LNCAP (cell line): ENCODE measurements around the gene GATAD1.

Source experiments
- TF ChIP-seq, protein P1 (sequence below): fragments of 450-650 bp; IDR thresholded peaks from 2 replicates; pipeline ENCODE4 v1.5.1; 2017; ENCODE audit warnings: mild to moderate bottlenecking

Gene GATAD1

DNA sequence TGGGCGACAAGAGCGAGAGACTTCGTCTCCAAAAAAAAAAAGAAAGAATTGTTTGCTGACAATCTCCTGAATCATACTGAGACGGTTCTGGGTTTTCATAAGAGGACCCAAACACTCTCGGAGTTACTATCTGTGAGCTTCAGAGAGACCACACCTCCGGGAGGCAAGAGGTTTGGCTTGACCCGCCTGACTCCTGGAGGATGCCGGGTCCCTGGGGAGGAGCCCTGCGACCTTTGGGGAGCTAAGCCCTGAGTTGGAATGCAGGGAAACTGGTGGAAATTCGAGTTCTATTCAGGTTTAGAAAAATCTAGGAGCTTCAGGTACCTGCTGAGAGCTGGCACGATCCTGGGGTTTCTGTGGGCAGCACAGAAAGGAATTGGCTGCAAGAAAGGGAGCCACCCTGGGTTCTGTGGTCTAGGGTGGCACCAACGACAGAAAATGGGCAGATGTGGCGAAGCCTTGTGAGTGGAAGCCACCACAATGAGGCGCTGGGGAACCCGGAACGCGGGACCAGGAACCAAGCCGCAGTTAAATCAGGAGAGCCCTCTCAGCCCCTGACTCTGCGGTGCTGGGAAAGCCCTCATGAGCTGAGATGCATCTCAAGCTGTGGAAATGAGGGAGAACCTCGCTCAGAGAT lies 21.9 kb upstream of the GATAD1 start:
- TF ChIP-seq, protein P1, sequence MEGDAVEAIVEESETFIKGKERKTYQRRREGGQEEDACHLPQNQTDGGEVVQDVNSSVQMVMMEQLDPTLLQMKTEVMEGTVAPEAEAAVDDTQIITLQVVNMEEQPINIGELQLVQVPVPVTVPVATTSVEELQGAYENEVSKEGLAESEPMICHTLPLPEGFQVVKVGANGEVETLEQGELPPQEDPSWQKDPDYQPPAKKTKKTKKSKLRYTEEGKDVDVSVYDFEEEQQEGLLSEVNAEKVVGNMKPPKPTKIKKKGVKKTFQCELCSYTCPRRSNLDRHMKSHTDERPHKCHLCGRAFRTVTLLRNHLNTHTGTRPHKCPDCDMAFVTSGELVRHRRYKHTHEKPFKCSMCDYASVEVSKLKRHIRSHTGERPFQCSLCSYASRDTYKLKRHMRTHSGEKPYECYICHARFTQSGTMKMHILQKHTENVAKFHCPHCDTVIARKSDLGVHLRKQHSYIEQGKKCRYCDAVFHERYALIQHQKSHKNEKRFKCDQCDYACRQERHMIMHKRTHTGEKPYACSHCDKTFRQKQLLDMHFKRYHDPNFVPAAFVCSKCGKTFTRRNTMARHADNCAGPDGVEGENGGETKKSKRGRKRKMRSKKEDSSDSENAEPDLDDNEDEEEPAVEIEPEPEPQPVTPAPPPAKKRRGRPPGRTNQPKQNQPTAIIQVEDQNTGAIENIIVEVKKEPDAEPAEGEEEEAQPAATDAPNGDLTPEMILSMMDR: no peak

DNA sequence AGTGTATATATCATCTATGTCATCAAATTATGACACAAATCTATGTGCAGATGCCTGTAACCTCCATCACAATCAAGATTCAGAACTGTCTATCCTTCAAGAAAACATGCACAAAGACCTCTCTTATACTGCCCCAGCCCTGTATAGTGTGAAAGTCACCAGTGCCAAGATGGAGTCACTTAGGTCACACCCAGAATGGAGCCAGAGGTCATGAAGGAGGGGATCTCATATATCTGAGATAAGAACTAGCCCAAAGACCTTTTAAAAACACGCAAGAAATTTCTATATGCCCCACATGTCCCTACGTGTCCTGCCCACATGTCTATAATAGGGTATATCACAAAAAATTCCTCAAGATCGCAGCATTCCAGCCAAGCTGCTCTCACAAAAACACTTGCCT lies 20.1 kb upstream of the GATAD1 start:
- TF ChIP-seq, protein P1: no peak

DNA sequence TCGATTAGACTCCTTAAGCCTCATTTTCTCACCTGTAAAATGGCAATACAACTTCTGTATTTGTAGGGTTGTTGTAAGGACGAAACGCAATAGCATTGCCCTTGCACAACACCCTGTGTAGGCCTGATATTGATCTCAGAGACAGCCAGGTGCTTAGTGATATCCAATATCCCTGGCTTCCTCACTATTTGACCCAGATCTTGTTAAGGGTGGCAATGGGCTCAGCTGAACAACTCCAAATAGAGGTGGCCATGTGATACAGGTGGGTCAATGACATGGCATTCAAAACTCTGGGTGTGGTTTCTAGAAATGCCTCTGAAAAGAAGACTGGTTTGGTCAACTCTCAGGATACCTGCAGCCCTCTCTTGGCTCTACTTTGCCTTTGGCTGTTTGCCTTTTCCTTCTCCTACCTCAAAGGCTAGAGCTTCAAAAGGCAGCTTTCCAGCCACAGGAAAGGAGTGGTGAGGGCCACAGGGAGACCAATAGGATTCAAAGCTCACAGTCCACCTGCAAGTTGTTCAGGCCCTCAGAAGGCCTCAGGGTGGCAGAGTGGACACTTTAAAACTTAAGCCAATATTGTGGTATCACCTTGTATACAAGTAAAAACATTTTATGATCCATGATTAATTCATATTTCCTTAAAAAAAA lies 14.9 kb upstream of the GATAD1 start:
- TF ChIP-seq, protein P1: no peak

DNA sequence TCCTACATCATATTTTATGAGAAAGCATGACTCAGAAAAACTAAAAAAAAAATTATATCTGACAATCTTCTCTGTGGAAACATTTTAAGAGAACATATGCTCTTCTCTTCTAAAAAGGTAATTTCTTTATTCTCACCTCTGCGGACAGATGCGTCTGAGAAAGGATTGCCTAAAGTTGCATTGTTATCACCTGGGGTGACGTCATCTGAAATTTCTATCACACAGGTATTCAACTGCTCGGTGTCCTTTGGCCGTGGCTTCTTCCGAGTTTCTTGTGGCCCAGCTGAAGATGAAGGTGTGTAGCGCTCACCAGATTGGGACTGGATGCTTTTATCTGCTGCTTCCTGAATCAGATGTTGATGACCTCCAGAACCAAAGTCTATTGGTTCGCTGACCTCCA lies 14.3 kb upstream of the GATAD1 start:
- TF ChIP-seq, protein P1: no peak

DNA sequence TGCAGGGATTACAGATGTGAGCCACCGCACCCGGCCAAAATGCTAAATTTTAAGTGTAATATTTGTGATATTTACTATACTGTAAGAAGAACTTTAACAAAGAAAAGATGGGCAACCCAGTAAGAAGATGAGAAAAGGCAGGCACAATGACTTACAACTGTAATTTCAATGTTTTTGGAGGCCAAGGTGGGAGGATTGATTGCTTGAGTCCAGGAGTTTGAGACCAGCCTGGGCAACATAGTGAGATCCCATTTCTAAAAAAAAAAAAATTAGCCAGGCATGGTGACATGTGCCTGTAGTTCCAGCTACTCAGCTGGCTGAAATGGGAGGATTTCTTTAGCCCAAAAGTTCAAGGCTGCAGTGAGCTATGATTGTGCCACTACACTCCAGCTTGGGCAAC lies 11.7 kb upstream of the GATAD1 start:
- TF ChIP-seq, protein P1: no peak

DNA sequence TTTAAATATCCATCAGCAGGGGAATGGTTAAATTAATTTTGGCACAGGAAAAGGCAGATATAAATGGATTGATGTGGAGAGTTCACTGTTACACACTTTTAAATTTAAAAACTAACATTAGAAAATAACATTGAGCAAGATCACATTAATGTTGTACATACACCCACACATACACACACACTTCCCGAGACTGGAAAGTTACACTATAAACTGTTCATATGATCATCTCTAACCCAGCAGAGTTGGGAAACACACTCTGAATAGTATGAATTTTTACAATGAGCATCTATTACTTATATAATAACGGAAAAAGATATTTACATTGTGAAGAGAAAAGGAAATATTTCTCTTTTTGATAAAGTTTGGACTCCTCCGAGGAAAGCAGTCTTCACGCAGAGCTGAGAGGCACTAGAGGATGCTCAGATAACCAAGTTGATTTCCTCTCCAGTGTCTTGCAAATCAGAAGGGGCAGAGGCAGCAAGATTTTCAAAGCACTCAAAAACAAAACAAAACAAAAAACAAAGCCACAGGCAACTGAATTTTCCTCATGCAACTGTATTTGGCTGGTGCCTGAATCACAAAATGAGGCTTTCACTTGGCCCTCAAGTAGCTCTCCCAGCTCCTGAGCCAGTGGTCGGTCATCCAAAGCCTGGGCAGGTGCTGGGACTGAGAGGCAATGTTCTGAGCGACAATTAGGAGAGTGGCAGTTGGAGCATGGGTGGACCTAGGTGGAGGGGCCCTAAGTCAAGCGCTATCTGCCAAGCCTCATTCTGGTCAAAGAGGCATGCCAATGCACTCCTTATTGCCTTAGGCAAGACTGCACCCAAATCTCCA lies 10.5 kb upstream of the GATAD1 start:
- TF ChIP-seq, protein P1: no peak

DNA sequence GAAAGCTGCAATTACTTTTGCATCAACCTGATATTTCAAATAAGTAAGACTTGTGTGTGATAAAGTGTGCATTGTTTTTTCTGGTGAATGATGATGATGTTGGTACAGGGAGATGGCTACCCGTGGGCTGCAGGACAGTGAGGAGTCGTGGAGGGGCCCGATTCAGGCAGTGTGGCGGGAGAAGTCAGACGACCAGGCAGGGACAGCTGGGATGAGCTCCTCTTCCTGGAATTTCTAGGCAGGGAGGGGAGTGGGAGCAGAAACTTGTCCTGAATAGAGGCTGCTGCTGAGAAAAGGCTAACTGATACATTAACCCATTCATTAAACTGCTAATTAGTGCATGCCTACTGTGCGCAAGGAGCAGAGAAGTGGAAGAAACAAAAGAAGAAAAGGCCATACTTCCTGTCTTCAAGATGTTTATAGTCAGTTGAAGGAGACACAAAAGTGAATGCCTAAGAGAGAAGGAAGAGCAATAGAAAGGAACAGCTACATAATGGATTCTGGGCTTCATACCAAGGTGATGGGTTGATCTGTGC lies 9.3 kb upstream of the GATAD1 start:
- TF ChIP-seq, protein P1: no peak
